Omental fat pad (tissue), 4 donors: ENCODE data around the gene PGBD5. TPM values are rescaled to one million over a fixed set of nuclear protein-coding genes. Genes with fewer than 3 reads are reported as not detected.

Experiments used
- ATAC-seq: fragments of 150-250 bp; one replicate; pipeline ENCODE4 v1.9.1; 2016; ENCODE audit warnings: mild to moderate bottlenecking, moderate library complexity; ENCODE audit not compliant: low FRiP score
- DNase-seq: peaks from one replicate; pipeline ENCODE4 v3.0.0-alpha.2; 2019; ENCODE audit warnings: low spot score
- CTCF ChIP-seq, 3 donors: fragments of 450-650 bp; IDR thresholded peaks; one replicate each; pipeline ENCODE4 v1.5.1; 2016 to 2017; ENCODE audit warnings: antibody characterized with exemption in 3 of 3, mild to moderate bottlenecking in 3 of 3, moderate library complexity in 2 of 3
- total RNA-seq, 4 donors: library from RNA; depleted of rRNA; stranded (reverse); fragments of >200 nt; gene quantifications; one replicate each; pipeline ENCODE4 v1.1.0, GENCODE V29; 2016

PGBD5 gene
- total RNA-seq, 4 donors from 2014 or later: 0.37 to 1.4 (median 0.60) TPM; not detected in 1

- DNase-seq: no peak
- ATAC-seq: no peak
- no peak for TF ChIP-seq CTCF (IDR thresholded peaks at IDR 0.05)
Observed at GRCh38 chr1:230327892-230328284, 98.2 kb downstream of the PGBD5 start.

GRCh38 chr1:230326971-230327891, 98.9 kb downstream of the PGBD5 start:
- no peak for TF ChIP-seq CTCF (IDR thresholded peaks at IDR 0.05)
- ATAC-seq (no peak), DNase-seq (no peak)

GRCh38 chr1:230323686-230324085, 102.4 kb downstream of the PGBD5 start:
- TF ChIP-seq CTCF (IDR thresholded peaks at IDR 0.05): no peak
- ATAC-seq: no peak
- DNase-seq: no peak

GRCh38 chr1:230322967-230323547, 103.1 kb downstream of the PGBD5 start:
- no peak for DNase-seq
- TF ChIP-seq CTCF (IDR thresholded peaks at IDR 0.05): no peak
- ATAC-seq: no peak

GRCh38 chr1:230322421-230322756, 103.7 kb downstream of the PGBD5 start:
- ATAC-seq (no peak), DNase-seq (no peak)

GRCh38 chr1:230321741-230322420, 104.3 kb downstream of the PGBD5 start:
- no peak for ATAC-seq
- TF ChIP-seq CTCF (IDR thresholded peaks at IDR 0.05): no peak
- no peak for DNase-seq

More at GRCh38 chr1:230322421-230322756, 103.7 kb downstream of the PGBD5 start:
- no peak for TF ChIP-seq CTCF (IDR thresholded peaks at IDR 0.05)
